HL-60 (cell line): Measurements from ENCODE around the gene TAF11L10.
"Not testable (repeated sequence)": the region's sequence is repeated elsewhere in the genome, so short reads cannot be mapped to it uniquely, and the experiment has no call there.

Experiments
- DNase-seq, 2 experiments: peaks; one replicate each; pipeline ENCODE4 v3.0.0-alpha.2; 2010 to 2020; ENCODE audit warnings: low read depth in 1 of 2, low spot score in 1 of 2
- H3K27ac ChIP-seq: fragments of 250-450 bp; sonication (Bioruptor Pico); replicated peaks from 2 replicates; pipeline ENCODE4 v1.5.1; 2020; ENCODE audit warnings: mild to moderate bottlenecking, moderate library complexity
- H3K27me3 ChIP-seq: fragments of 250-450 bp; sonication (Bioruptor Pico); 2 replicates; pipeline ENCODE4 v1.5.1; 2021; ENCODE audit warnings: mild to moderate bottlenecking, moderate library complexity; ENCODE audit not compliant: insufficient read depth, poor library complexity, severe bottlenecking
- H3K4me3 ChIP-seq: replicated peaks from 2 replicates; pipeline ENCODE4 v1.5.1; 2011; ENCODE audit warnings: mild to moderate bottlenecking, control low read depth, low read length; ENCODE audit not compliant: insufficient read depth
- CTCF ChIP-seq: IDR thresholded peaks from one replicate; pipeline ENCODE4 v1.5.1; 2011; ENCODE audit warnings: low read length, control low read depth, inconsistent platforms; ENCODE audit not compliant: insufficient read depth
- GABPA ChIP-seq: IDR thresholded peaks from 2 replicates; pipeline ENCODE4 v1.6.1; 2012; ENCODE audit warnings: low read depth
- POLR2AphosphoS5 ChIP-seq: IDR thresholded peaks from 2 replicates; pipeline ENCODE4 v1.6.1; 2012; ENCODE audit warnings: low read depth
- REST ChIP-seq: IDR thresholded peaks from 2 replicates; pipeline ENCODE4 v1.6.1; 2012; ENCODE audit warnings: low read depth; ENCODE audit not compliant: insufficient replicate concordance
- SPI1 ChIP-seq: IDR thresholded peaks from 2 replicates; pipeline ENCODE4 v1.6.1; 2012; ENCODE audit warnings: low read depth, mild to moderate bottlenecking, borderline replicate concordance

TAF11L10 gene

GRCh38 chr5:17604951-17605350 lies 7.3 kb upstream of the TAF11L10 start:
- no peak overlapping the region for H3K4me3 ChIP-seq
- H3K27ac ChIP-seq: no peak overlapping the region
- TF ChIP-seq SPI1: no peak
- no peak for TF ChIP-seq REST
- TF ChIP-seq GABPA: no peak
- TF ChIP-seq CTCF: no peak
- no peak for TF ChIP-seq POLR2AphosphoS5
- no peak for DNase-seq
- no peaks in the 10 kb centered on the region for H3K27me3 ChIP-seq

- not testable (repeated sequence) for H3K27me3 ChIP-seq, H3K4me3 ChIP-seq, DNase-seq, H3K27ac ChIP-seq
Observed at GRCh38 chr5:17603880-17604279, 6.3 kb upstream of the TAF11L10 start, which contains the start of gene TAF11L11. TAF11L11 (plus strand) TSS chr5:17604183.

- DNase-seq, H3K4me3 ChIP-seq, H3K27me3 ChIP-seq, H3K27ac ChIP-seq: not testable (repeated sequence)
Observed at GRCh38 chr5:17594255-17594654, 3.4 kb downstream of the TAF11L10 start, which contains the start of gene TAF11L9. TAF11L9 (minus strand) TSS chr5:17594394.

- DNase-seq, H3K27me3 ChIP-seq, H3K27ac ChIP-seq, H3K4me3 ChIP-seq: not testable (repeated sequence)
Observed at GRCh38 chr5:17590860-17591259, 6.8 kb downstream of the TAF11L10 start, which contains the start of gene TAF11L8. TAF11L8 (minus strand) TSS chr5:17590960.

- H3K27ac ChIP-seq, DNase-seq: not testable (repeated sequence)
Observed at GRCh38 chr5:17585658-17586057, 12.0 kb downstream of the TAF11L10 start, which contains the start of gene TAF11L7. TAF11L7 (minus strand) TSS chr5:17585758.

More at GRCh38 chr5:17585658-17586057, 12.0 kb downstream of the TAF11L10 start, which contains the start of gene TAF11L7:
- H3K4me3 ChIP-seq, H3K27me3 ChIP-seq: not testable (repeated sequence)
